22Rv1 (cell line): ENCODE results near the gene KAZN.

Source experiments
- CTCF ChIP-seq: fragments of 450-650 bp; IDR thresholded peaks from 2 replicates; pipeline ENCODE4 v1.5.1; 2017; ENCODE audit warnings: mild to moderate bottlenecking
- ZFX ChIP-seq: fragments of 450-650 bp; IDR thresholded peaks from 2 replicates; pipeline ENCODE4 v1.6.1; 2017; ENCODE audit warnings: antibody characterized with exemption, borderline replicate concordance

- TF ChIP-seq CTCF (no peak), ZFX (no peak)
These were observed 414.3 kb downstream of the KAZN start for GRCh38 chr1:15012822-15013221.
